K562 (cell line): ENCODE results near the gene TNIP1. TPM values are rescaled to one million over a fixed set of nuclear protein-coding genes. Genes with fewer than 3 reads are reported as not detected.

Source experiments
- ASH1L ChIP-seq: fragments of 450-650 bp; IDR thresholded peaks from 2 replicates; pipeline ENCODE4 v1.6.1; 2018; ENCODE audit warnings: borderline replicate concordance, mild to moderate bottlenecking, low read depth; ENCODE audit not compliant: partially characterized antibody
- BRF1 ChIP-seq: IDR thresholded peaks from 3 replicates; pipeline ENCODE4 v1.6.1; 2011; ENCODE audit warnings: borderline replicate concordance, mild to moderate bottlenecking; ENCODE audit not compliant: insufficient read length; ENCODE audit errors: extremely low read depth
- CBX3 ChIP-seq, 2 experiments: IDR thresholded peaks; 1 replicate in 1 of 2; 2 replicates in 1 of 2; pipeline ENCODE4 v1.6.1; 2012; ENCODE audit warnings: inconsistent platforms in 2 of 2, low read length in 2 of 2, borderline replicate concordance in 1 of 2, control low read depth in 1 of 2
- CEBPG ChIP-seq, 3 experiments: fragments of 200-800 bp in 1 of 3; sonication (Bioruptor generic) in 1 of 3; sonication (generic) in 1 of 3; formaldehyde crosslinking in 1 of 3; IDR thresholded peaks in 2 of 3; conservative IDR thresholded peaks in 1 of 3; 2 replicates each; pipeline versions ENCODE4 v1.6.1 to v1.8.0; 2016 to 2022; ENCODE audit warnings: missing compliant biosample characterization in 2 of 3, missing genetic modification characterization in 2 of 3, mild to moderate bottlenecking in 1 of 3, missing genetic modification reagents in 1 of 3
- HDAC1 ChIP-seq, 2 experiments: fragments of 450-650 bp; IDR thresholded peaks; 2 replicates each; pipeline ENCODE4 v1.6.1; 2016 to 2017; ENCODE audit warnings: inconsistent platforms in 1 of 2, mild to moderate bottlenecking in 1 of 2, moderate library complexity in 1 of 2
- MTA2 ChIP-seq: fragments of 450-650 bp; IDR thresholded peaks from 2 replicates; pipeline ENCODE4 v1.6.1; 2016; ENCODE audit warnings: low read depth
- PHTF2 ChIP-seq: fragments of 250-450 bp; sonication (Bioruptor Pico); IDR thresholded peaks from 2 replicates; pipeline ENCODE4 v1.5.0; 2021; ENCODE audit warnings: mild to moderate bottlenecking
- RBM34 ChIP-seq: fragments of 200-400 bp; formaldehyde crosslinking; IDR thresholded peaks from 2 replicates; pipeline ENCODE4 v1.6.1; 2018; ENCODE audit warnings: low read length, borderline replicate concordance; ENCODE audit not compliant: insufficient read depth
- RFX5 ChIP-seq: IDR thresholded peaks from 2 replicates; pipeline ENCODE4 v1.6.1; 2011; ENCODE audit warnings: low read depth, mild to moderate bottlenecking, improper control_type of control experiment, low read length
- RNF2 ChIP-seq: sonication (generic); IDR thresholded peaks from 2 replicates; pipeline ENCODE4 v1.6.1; 2016
- SMARCB1 ChIP-seq: IDR thresholded peaks from 2 replicates; pipeline ENCODE4 v1.6.1; 2011; ENCODE audit warnings: improper control_type of control experiment, low read depth; ENCODE audit not compliant: insufficient read length
- SMARCC2 ChIP-seq: fragments of 450-650 bp; IDR thresholded peaks from 2 replicates; pipeline ENCODE4 v1.6.1; 2017; ENCODE audit warnings: antibody characterized with exemption, moderate library complexity, mild to moderate bottlenecking, low read depth
- SMARCE1 ChIP-seq: fragments of 450-650 bp; IDR thresholded peaks from 2 replicates; pipeline ENCODE4 v1.7.1; 2016; ENCODE audit warnings: mild to moderate bottlenecking
- TFAM ChIP-seq: fragments of 250-450 bp; sonication (Bioruptor Pico); conservative IDR thresholded peaks from 2 replicates; pipeline ENCODE4 v1.5.0; 2021; ENCODE audit warnings: mild to moderate bottlenecking, moderate library complexity
- ZNF146 ChIP-seq: IDR thresholded peaks from one replicate; pipeline ENCODE4 v1.6.1; 2018; ENCODE audit warnings: missing compliant biosample characterization; ENCODE audit not compliant: unreplicated experiment
- ZNF445 ChIP-seq: fragments of 250-450 bp; sonication (Bioruptor Pico); IDR thresholded peaks from 2 replicates; pipeline ENCODE4 v1.4.0; 2020; ENCODE audit warnings: low read depth, mild to moderate bottlenecking, moderate library complexity
- ZNF561 ChIP-seq: fragments of 450-650 bp; formaldehyde crosslinking; conservative IDR thresholded peaks from 2 replicates; pipeline ENCODE4 v1.4.0; 2020; ENCODE audit warnings: mild to moderate bottlenecking, moderate library complexity
- ZNF699 ChIP-seq: fragments of 250-450 bp; sonication (Bioruptor Pico); IDR thresholded peaks from 2 replicates; pipeline ENCODE4 v1.8.0; 2021; ENCODE audit warnings: mild to moderate bottlenecking, moderate library complexity; ENCODE audit not compliant: insufficient replicate concordance
- ZNF764 ChIP-seq: fragments of 250-450 bp; sonication (Bioruptor Pico); IDR thresholded peaks from 2 replicates; pipeline ENCODE4 v1.4.0; 2020; ENCODE audit warnings: low read depth, mild to moderate bottlenecking, moderate library complexity
- polyA plus RNA-seq, 8 experiments: library from polyadenylated mRNA; depleted of rRNA in 4 of 8; stranded (reverse) in 5 of 8; unstranded in 3 of 8; fragments of >200 nt; fragmentation: Nextera tagmentation in 2 of 8; fragmentation: Illumina TruSeq in 1 of 8; extraction: Ambion mirVana in 2 of 8; extraction: Trizol in 1 of 8; gene quantifications; 2 replicates each; pipeline versions ENCODE4 v1.2.1 to v1.2.3, GENCODE V29; 2011 to 2014; ENCODE audit warnings: inconsistent platforms in 1 of 8, missing spikeins in 1 of 8
- total RNA-seq, 7 experiments: library from RNA; depleted of rRNA in 6 of 7; stranded (reverse); fragments of >200 nt in 6 of 7; fragmentation: Illumina TruSeq in 2 of 7; extraction: Trizol in 2 of 7; gene quantifications; 2 replicates each; pipeline versions ENCODE4 v1.2.1 to v1.2.3, GENCODE V29; 2011 to 2021; ENCODE audit warnings: low replicate concordance in 1 of 7
- TF ChIP-seq, protein P1 (sequence below): fragments of 450-650 bp; formaldehyde crosslinking; IDR thresholded peaks from 2 replicates; pipeline ENCODE4 v1.4.0; 2020; ENCODE audit warnings: mild to moderate bottlenecking, moderate library complexity
- TF ChIP-seq, protein P2 (sequence below): fragments of 450-650 bp; IDR thresholded peaks from 2 replicates; pipeline ENCODE4 v1.7.0; 2016; ENCODE audit warnings: borderline replicate concordance
- TF ChIP-seq, protein P3 (sequence below): fragments of 250-450 bp; sonication (Bioruptor Pico); IDR thresholded peaks from 2 replicates; pipeline ENCODE4 v1.9.0; 2021; ENCODE audit warnings: mild to moderate bottlenecking
- TF ChIP-seq, protein P4 (sequence below): fragments of 450-650 bp; IDR thresholded peaks from 2 replicates; pipeline ENCODE4 v1.6.1; 2017; ENCODE audit warnings: mild to moderate bottlenecking, moderate library complexity

TNIP1 gene
- total and polyA plus RNA-seq, 9 of the 15 experiments (the other 6 are each of a cell fraction or from before 2014, with no cell fraction given) = 0.46 to 41.0 (median 24.6) TPM

DNA sequence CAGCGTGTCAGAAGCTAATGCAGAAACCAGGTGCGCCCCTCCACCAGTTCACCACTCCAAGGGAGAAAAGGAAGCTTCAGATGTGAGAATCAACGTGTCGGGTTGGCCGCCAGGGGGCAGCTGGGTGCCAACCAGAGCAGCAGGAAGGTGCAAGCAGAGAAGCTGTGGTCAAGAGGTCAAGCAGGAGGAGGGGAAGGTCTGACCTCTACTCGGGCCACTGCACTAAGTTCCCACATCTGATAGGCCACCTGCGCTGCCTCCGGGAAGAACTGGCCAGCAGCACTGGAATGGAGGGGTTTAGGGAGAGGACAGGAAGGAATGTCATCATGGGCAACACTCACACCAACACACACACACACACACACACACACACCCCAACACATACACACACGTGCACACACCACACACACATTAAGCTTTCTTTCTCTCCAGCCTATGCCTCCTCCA, 45.4 kb upstream of the TNIP1 start (continued):
- TF ChIP-seq BRF1 (no peak), MTA2 (peak; percentile 28; the same call in 1 of the 2 replicates), ZNF146 (CRISPR knock-in tag) (no peak), ZNF445 (CRISPR knock-in tag) (no peak), SMARCB1 (no peak), ASH1L (no peak), SMARCC2 (no peak), RBM34 (no peak), TFAM (CRISPR knock-in tag) (no peak), CBX3 (IDR thresholded peaks at IDR 0.05; ENCODE audit: borderline replicate concordance in 1 of 2, low read length in 2 of 2) (no peak), ZNF699 (no peak), RFX5 (no peak), CEBPG (CRISPR knock-in tag; IDR thresholded peaks at IDR 0.05) (no peak; the same call in 1 of the 2 replicates), CEBPG (tag; conservative IDR thresholded peaks at IDR 0.05 in 1 of 2, IDR thresholded peaks at IDR 0.05 in 1 of 2) (no peak), ZNF764 (CRISPR knock-in tag) (no peak), SMARCE1 (0 out of 2 replicates have a peak, but pooled peaks have one; percentile 37), HDAC1 (IDR thresholded peaks at IDR 0.05) (peak in 1 of 2 experiments; percentile 70; a peak in 2 of 4 replicates), RNF2 (peak; percentile 63; the same call in 1 of the 2 replicates), PHTF2 (CRISPR knock-in tag) (no peak), ZNF561 (no peak)
- TF ChIP-seq, protein P1, sequence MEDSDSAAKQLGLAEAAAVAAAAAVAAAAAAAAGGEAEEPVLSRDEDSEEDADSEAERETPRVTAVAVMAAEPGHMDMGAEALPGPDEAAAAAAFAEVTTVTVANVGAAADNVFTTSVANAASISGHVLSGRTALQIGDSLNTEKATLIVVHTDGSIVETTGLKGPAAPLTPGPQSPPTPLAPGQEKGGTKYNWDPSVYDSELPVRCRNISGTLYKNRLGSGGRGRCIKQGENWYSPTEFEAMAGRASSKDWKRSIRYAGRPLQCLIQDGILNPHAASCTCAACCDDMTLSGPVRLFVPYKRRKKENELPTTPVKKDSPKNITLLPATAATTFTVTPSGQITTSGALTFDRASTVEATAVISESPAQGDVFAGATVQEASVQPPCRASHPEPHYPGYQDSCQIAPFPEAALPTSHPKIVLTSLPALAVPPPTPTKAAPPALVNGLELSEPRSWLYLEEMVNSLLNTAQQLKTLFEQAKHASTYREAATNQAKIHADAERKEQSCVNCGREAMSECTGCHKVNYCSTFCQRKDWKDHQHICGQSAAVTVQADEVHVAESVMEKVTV (CRISPR knock-in tag) = peak; percentile 90
- TF ChIP-seq, protein P2, sequence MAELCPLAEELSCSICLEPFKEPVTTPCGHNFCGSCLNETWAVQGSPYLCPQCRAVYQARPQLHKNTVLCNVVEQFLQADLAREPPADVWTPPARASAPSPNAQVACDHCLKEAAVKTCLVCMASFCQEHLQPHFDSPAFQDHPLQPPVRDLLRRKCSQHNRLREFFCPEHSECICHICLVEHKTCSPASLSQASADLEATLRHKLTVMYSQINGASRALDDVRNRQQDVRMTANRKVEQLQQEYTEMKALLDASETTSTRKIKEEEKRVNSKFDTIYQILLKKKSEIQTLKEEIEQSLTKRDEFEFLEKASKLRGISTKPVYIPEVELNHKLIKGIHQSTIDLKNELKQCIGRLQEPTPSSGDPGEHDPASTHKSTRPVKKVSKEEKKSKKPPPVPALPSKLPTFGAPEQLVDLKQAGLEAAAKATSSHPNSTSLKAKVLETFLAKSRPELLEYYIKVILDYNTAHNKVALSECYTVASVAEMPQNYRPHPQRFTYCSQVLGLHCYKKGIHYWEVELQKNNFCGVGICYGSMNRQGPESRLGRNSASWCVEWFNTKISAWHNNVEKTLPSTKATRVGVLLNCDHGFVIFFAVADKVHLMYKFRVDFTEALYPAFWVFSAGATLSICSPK = no peak
- TF ChIP-seq, protein P3, sequence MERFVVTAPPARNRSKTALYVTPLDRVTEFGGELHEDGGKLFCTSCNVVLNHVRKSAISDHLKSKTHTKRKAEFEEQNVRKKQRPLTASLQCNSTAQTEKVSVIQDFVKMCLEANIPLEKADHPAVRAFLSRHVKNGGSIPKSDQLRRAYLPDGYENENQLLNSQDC = no peak
- TF ChIP-seq, protein P4, sequence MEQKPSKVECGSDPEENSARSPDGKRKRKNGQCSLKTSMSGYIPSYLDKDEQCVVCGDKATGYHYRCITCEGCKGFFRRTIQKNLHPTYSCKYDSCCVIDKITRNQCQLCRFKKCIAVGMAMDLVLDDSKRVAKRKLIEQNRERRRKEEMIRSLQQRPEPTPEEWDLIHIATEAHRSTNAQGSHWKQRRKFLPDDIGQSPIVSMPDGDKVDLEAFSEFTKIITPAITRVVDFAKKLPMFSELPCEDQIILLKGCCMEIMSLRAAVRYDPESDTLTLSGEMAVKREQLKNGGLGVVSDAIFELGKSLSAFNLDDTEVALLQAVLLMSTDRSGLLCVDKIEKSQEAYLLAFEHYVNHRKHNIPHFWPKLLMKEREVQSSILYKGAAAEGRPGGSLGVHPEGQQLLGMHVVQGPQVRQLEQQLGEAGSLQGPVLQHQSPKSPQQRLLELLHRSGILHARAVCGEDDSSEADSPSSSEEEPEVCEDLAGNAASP = no peak
